IMR-90 (cell line): ENCODE results near the gene HECW1. TPM values are rescaled to one million over a fixed set of nuclear protein-coding genes. Genes with fewer than 3 reads are reported as not detected.

Source experiments
- ATAC-seq: fragments of 200-7000 bp; cut with Tn5 transposase; 2 replicates; pipeline ENCODE4 v1.9.1; 2020; ENCODE audit warnings: low read depth, mild to moderate bottlenecking, moderate library complexity
- BruUV-seq: library from RNA; stranded (reverse); fragments of 400-500 nt; replicated peaks from 2 replicates; lab custom pipeline; 2021; lab: Mats Ljungman, UMichigan
- CTCF ChIA-PET: fragments of 300-600 bp; formaldehyde crosslinking; extraction: SDS; loops from one replicate; lab custom pipeline; 2021; ENCODE audit warnings: antibody characterized with exemption; lab: Yijun Ruan, JAX
- POLR2A ChIA-PET: fragments of 300-600 bp; sonication (Branson Sonifier 250); formaldehyde crosslinking; loops from one replicate; lab custom pipeline; 2022; ENCODE audit warnings: antibody characterized with exemption; ENCODE audit not compliant: unreplicated experiment; lab: Charles Lee
- DNase-seq: peaks from one replicate; pipeline ENCODE4 v3.0.0; 2013
- H2AFZ ChIP-seq: replicated peaks from 2 replicates; pipeline ENCODE3; 2013; ENCODE audit warnings: low read length, mild to moderate bottlenecking; ENCODE audit not compliant: poor library complexity
- H2AK5ac ChIP-seq: 2 replicates; pipeline ENCODE4 v1.6.1; 2013; ENCODE audit warnings: low read depth, low read length, inconsistent platforms
- H2AK9ac ChIP-seq: replicated peaks from 2 replicates; pipeline ENCODE3; 2013; ENCODE audit warnings: mild to moderate bottlenecking, low read depth, low read length, moderate library complexity; ENCODE audit not compliant: poor library complexity
- H2BK120ac ChIP-seq: 2 replicates; pipeline ENCODE4 v1.6.1; 2013; ENCODE audit warnings: low read depth, low read length, inconsistent platforms
- H2BK15ac ChIP-seq: 3 replicates; pipeline ENCODE4 v1.6.1; 2013; ENCODE audit warnings: low read depth, low read length, inconsistent platforms
- H2BK20ac ChIP-seq: 2 replicates; pipeline ENCODE4 v1.6.1; 2013; ENCODE audit warnings: low read depth, mild to moderate bottlenecking, inconsistent platforms, low read length, moderate library complexity
- H2BK5ac ChIP-seq: 2 replicates; pipeline ENCODE4 v1.6.1; 2013; ENCODE audit warnings: mild to moderate bottlenecking, low read depth, low read length, inconsistent platforms; ENCODE audit not compliant: poor library complexity, severe bottlenecking
- H3K14ac ChIP-seq: replicated peaks from 2 replicates; pipeline ENCODE4 v1.6.1; 2013; ENCODE audit warnings: low read depth, low read length, inconsistent platforms
- H3K18ac ChIP-seq: 2 replicates; pipeline ENCODE4 v1.6.1; 2013; ENCODE audit warnings: low read depth, low read length, control low read depth
- H3K23ac ChIP-seq: 2 replicates; pipeline ENCODE4 v1.6.1; 2013; ENCODE audit warnings: low read depth, low read length, inconsistent platforms
- H3K27ac ChIP-seq: 2 replicates; pipeline ENCODE4 v1.5.1; 2013; ENCODE audit warnings: mild to moderate bottlenecking, control low read depth, low read length; ENCODE audit not compliant: insufficient read depth
- H3K27me3 ChIP-seq: 2 replicates; pipeline ENCODE4 v1.6.1; 2013; ENCODE audit warnings: low read length; ENCODE audit not compliant: control insufficient read depth, insufficient read depth
- H3K36me3 ChIP-seq: 2 replicates; pipeline ENCODE4 v1.6.1; 2013; ENCODE audit warnings: low read length, mixed read lengths; ENCODE audit not compliant: control insufficient read depth, insufficient read depth
- H3K4ac ChIP-seq: 2 replicates; pipeline ENCODE4 v1.6.1; 2013; ENCODE audit warnings: low read depth, low read length, inconsistent platforms
- H3K4me1 ChIP-seq: 2 replicates; pipeline ENCODE4 v1.6.1; 2013; ENCODE audit warnings: low read length, mixed read lengths; ENCODE audit not compliant: control insufficient read depth, insufficient read depth
- H3K4me2 ChIP-seq: 2 replicates; pipeline ENCODE4 v1.6.1; 2013; ENCODE audit warnings: low read depth, mild to moderate bottlenecking, control low read depth, low read length, moderate library complexity
- H3K4me3 ChIP-seq: 2 replicates; pipeline ENCODE4 v1.5.1; 2013; ENCODE audit warnings: low read depth, mild to moderate bottlenecking, control low read depth, low read length, moderate library complexity; ENCODE audit not compliant: insufficient read depth
- H3K56ac ChIP-seq: 2 replicates; pipeline ENCODE4 v1.6.1; 2013; ENCODE audit warnings: low read length, inconsistent platforms; ENCODE audit not compliant: insufficient read depth; ENCODE audit errors: extremely low read depth
- H3K79me1 ChIP-seq, 2 experiments: 2 replicates each; pipeline ENCODE4 v1.6.1; 2013; ENCODE audit warnings: low read length in 2 of 2, inconsistent platforms in 1 of 2, low read depth in 1 of 2
- H3K9ac ChIP-seq: 2 replicates; pipeline ENCODE4 v1.6.1; 2013; ENCODE audit warnings: low read depth, low read length, control low read depth
- H3K9me1 ChIP-seq: 2 replicates; pipeline ENCODE4 v1.6.1; 2013; ENCODE audit warnings: low read length, inconsistent platforms; ENCODE audit not compliant: insufficient read depth
- H3K9me3 ChIP-seq: 2 replicates; pipeline ENCODE4 v1.6.1; 2013; ENCODE audit warnings: low read length; ENCODE audit not compliant: control insufficient read depth, insufficient read depth
- H4K20me1 ChIP-seq: 2 replicates; pipeline ENCODE4 v1.6.1; 2013; ENCODE audit warnings: low read length, inconsistent platforms; ENCODE audit not compliant: insufficient read depth
- H4K5ac ChIP-seq: 2 replicates; pipeline ENCODE4 v1.6.1; 2013; ENCODE audit warnings: mild to moderate bottlenecking, low read depth, low read length, control low read depth
- H4K8ac ChIP-seq, 2 experiments: 2 replicates each; pipeline ENCODE4 v1.6.1; 2013; ENCODE audit warnings: low read depth in 2 of 2, low read length in 2 of 2, control low read depth in 1 of 2, inconsistent platforms in 1 of 2
- H4K91ac ChIP-seq: 2 replicates; pipeline ENCODE4 v1.6.1; 2013; ENCODE audit warnings: low read depth, low read length, inconsistent platforms; ENCODE audit not compliant: insufficient read depth
- BHLHE40 ChIP-seq: fragments of 150-350 bp; IDR thresholded peaks from 2 replicates; pipeline ENCODE4 v1.6.1; 2016; ENCODE audit warnings: mild to moderate bottlenecking, low read depth, low read length
- CHD1 ChIP-seq: IDR thresholded peaks from 2 replicates; pipeline ENCODE4 v1.6.1; 2012; ENCODE audit warnings: low read depth, low read length, improper control_type of control experiment
- CTCF ChIP-seq: conservative IDR thresholded peaks from 2 replicates; pipeline ENCODE4 v1.5.1; 2012; ENCODE audit warnings: mild to moderate bottlenecking, low read depth, low read length, improper control_type of control experiment
- FOS ChIP-seq: fragments of 150-350 bp; IDR thresholded peaks from 2 replicates; pipeline ENCODE4 v1.6.1; 2016; ENCODE audit warnings: low read depth, low read length
- MAFK ChIP-seq: IDR thresholded peaks from 2 replicates; pipeline ENCODE4 v1.6.1; 2012; ENCODE audit warnings: low read depth, low read length, improper control_type of control experiment
- MAZ ChIP-seq: IDR thresholded peaks from 2 replicates; pipeline ENCODE4 v1.6.1; 2012; ENCODE audit warnings: low read depth, mild to moderate bottlenecking, low read length, improper control_type of control experiment, moderate library complexity, borderline replicate concordance
- MXI1 ChIP-seq: IDR thresholded peaks from 2 replicates; pipeline ENCODE4 v1.6.1; 2012; ENCODE audit warnings: low read depth, mild to moderate bottlenecking, low read length, moderate library complexity, borderline replicate concordance
- POLR2A ChIP-seq: IDR thresholded peaks from 2 replicates; pipeline ENCODE4 v1.6.1; 2012; ENCODE audit warnings: mild to moderate bottlenecking, low read depth, low read length
- RAD21 ChIP-seq: IDR thresholded peaks from 2 replicates; pipeline ENCODE4 v1.6.1; 2012; ENCODE audit warnings: low read length, improper control_type of control experiment
- RCOR1 ChIP-seq: IDR thresholded peaks from 2 replicates; pipeline ENCODE4 v1.6.1; 2012; ENCODE audit warnings: mild to moderate bottlenecking, low read length, improper control_type of control experiment; ENCODE audit not compliant: insufficient replicate concordance
- RFX5 ChIP-seq: IDR thresholded peaks from 2 replicates; pipeline ENCODE4 v1.8.0; 2012; ENCODE audit warnings: low read depth, mild to moderate bottlenecking, low read length, moderate library complexity
- SMC3 ChIP-seq: fragments of 150-350 bp; IDR thresholded peaks from 2 replicates; pipeline ENCODE4 v1.6.1; 2016; ENCODE audit warnings: low read depth, mild to moderate bottlenecking, antibody characterized with exemption, low read length, moderate library complexity
- USF2 ChIP-seq: fragments of 150-350 bp; IDR thresholded peaks from 2 replicates; pipeline ENCODE4 v1.6.1; 2017; ENCODE audit warnings: mild to moderate bottlenecking, antibody characterized with exemption, low read length, low read depth
- WGBS, 2 experiments: methylation state at CpG; one replicate each; pipeline versions ENCODE4 v1.1.5 to v1.1.7; 2013; ENCODE audit warnings: missing lambda C conversion rate in 2 of 2; ENCODE audit not compliant: insufficient read length in 1 of 2; ENCODE audit errors: extremely low coverage in 2 of 2; 5-methylcytosine and 5-hydroxymethylcytosine counted together
- dilution Hi-C: fragments of 300-500 bp; cut with HindIII; formaldehyde crosslinking; loops from one replicate; pipeline ENCODE4 v1.14.3; 2018; ENCODE audit warnings: low sequenced_read_pairs; ENCODE audit not compliant: unreplicated experiment
- in situ Hi-C: fragments of 300-500 bp; cut with MboI; formaldehyde crosslinking; loops from 3 replicates; pipeline ENCODE4 v1.14.3; 2019; ENCODE audit warnings: low sequenced_read_pairs, inconsistent platforms, mixed read lengths
- intact Hi-C: fragments of 100-400 bp; cut with micrococcal nuclease; formaldehyde crosslinking; loops from 2 replicates; pipeline ENCODE4 v1.10.0; 2022
- polyA plus RNA-seq, 3 experiments: library from polyadenylated mRNA; depleted of rRNA; stranded (reverse); fragments of >200 nt; gene quantifications; 2 replicates each; pipeline ENCODE4 v1.2.3, GENCODE V29; 2012; ENCODE audit warnings: low replicate concordance in 1 of 3
- total RNA-seq: library from RNA; depleted of rRNA; stranded (reverse); fragments of >200 nt; gene quantifications from 2 replicates; pipeline ENCODE4 v1.2.3, GENCODE V29; 2012
- TF ChIP-seq, protein P1 (sequence below): fragments of 150-350 bp; IDR thresholded peaks from 2 replicates; pipeline ENCODE4 v1.6.1; 2016; ENCODE audit warnings: low read depth, mild to moderate bottlenecking, low read length, moderate library complexity, borderline replicate concordance

Gene HECW1
- total and polyA plus RNA-seq, 2 of the 4 experiments (the other 2 are of a cell fraction) = 0.56 to 1.3 TPM

DNA sequence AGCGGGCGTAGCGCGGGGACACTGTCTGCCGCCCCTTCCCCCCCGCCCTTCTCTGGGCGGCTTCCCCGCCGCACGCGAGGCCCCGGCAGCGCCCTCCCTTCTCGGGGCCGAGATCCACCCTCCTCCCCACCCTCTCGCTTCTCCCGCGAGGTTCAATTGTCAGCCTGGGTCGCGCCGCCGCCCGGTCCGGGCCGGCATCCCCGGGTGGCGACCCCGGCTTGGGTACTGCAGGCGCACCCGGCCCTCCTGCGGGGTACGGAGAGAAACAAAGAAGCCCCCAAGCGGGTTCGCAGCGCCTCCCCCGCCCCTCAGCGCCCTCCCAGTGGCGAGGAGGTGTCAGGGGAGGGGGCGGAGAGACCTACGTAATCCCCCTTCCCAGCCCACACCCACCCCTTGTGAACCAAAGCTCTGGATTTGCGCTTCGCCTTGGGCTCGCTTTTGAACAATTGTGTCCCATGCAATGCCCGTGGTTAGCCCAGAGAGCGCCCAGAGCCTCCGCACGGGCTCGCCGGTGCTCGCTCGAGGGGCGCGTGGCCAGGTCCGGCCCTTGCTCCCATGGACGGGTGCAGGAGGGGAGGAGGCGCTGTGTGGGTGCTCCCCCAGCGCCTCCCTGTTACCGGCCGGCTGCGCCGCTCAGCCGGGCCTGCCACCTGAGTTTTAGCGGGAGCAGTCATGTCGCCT is 634 bp downstream of the HECW1 start:
- Histone ChIP-seq H2BK5ac (no peak overlapping the region), H3K79me1 (no peaks in the 10 kb centered on the region), H4K5ac (no peak overlapping the region), H2BK20ac (no peak overlapping the region), H3K4ac (no peak overlapping the region; the same call in 1 of the 2 replicates), H3K9ac (no peak overlapping the region), H4K91ac (no peak overlapping the region), H3K4me3 (peak overlapping the region; percentile 39), H4K8ac (no peak overlapping the region), H3K27me3 (peaks cover 54% of the 10 kb centered on the region), H3K23ac (0 out of 2 replicates have a peak overlapping the region, but pooled peaks have one; percentile 11), H3K18ac (no peak overlapping the region), H2AFZ (peak overlapping the region; percentile 87), H3K4me2 (peak overlapping the region; percentile 86), H3K9me1 (no peaks in the 10 kb centered on the region), H2AK9ac (no peak overlapping the region), H4K20me1 (no peaks in the 10 kb centered on the region), H2AK5ac (no peak overlapping the region), H3K14ac (no peak overlapping the region), H3K4me1 (peaks cover 6% of the 10 kb centered on the region), H2BK120ac (no peak overlapping the region), H3K56ac (no peak overlapping the region), H3K36me3 (no peaks in the 10 kb centered on the region), H3K27ac (no peak overlapping the region), H3K9me3 (no peaks in the 10 kb centered on the region), H2BK15ac (no peak overlapping the region)
- DNase-seq (peak; percentile 49), ATAC-seq (peak; percentile 73)
- TF ChIP-seq CHD1 (no peak), POLR2A (no peak), SMC3 (no peak), MXI1 (no peak), USF2 (no peak), CTCF (no peak), MAFK (no peak), RCOR1 (no peak), BHLHE40 (no peak), RFX5 (no peak), FOS (no peak), RAD21 (no peak), MAZ (no peak; the same call in 1 of the 2 replicates)
- TF ChIP-seq, protein P1, sequence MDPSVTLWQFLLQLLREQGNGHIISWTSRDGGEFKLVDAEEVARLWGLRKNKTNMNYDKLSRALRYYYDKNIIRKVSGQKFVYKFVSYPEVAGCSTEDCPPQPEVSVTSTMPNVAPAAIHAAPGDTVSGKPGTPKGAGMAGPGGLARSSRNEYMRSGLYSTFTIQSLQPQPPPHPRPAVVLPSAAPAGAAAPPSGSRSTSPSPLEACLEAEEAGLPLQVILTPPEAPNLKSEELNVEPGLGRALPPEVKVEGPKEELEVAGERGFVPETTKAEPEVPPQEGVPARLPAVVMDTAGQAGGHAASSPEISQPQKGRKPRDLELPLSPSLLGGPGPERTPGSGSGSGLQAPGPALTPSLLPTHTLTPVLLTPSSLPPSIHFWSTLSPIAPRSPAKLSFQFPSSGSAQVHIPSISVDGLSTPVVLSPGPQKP = no peak
- in situ Hi-C loops = no loop called here
- dilution Hi-C loops = no loop called here
- no TSS peak for BruUV-seq
- CTCF ChIA-PET = no interaction called here
- POLR2A ChIA-PET = no interaction called here
- intact Hi-C loops = no loop called here
- WGBS, 2 experiments = 0% methylated on average over 10 of the region's 64 CpGs; no CpG with 5 or more reads in 1 of the 2 experiments
